ENCODE results near the gene RNPS1. TPM values are rescaled to one million over a fixed set of nuclear protein-coding genes. Genes with fewer than 3 reads are reported as not detected.

RNPS1 gene
- total and polyA plus RNA-seq, 12 donors = 83.5 to 176 (median 110) TPM

GRCh38 chr16:2297506-2297860 is 29.6 kb upstream of the RNPS1 start:
- peak overlapping the region in 1 of 5 donors; percentile 91 for H3K27ac ChIP-seq
- H3K4me3 ChIP-seq = no peak overlapping the region
- no peaks in the 10 kb centered on the region for H3K9me3 ChIP-seq (replicated peaks in 1 of 3)
- H3K36me3 ChIP-seq (replicated peaks in 1 of 2) = no peaks in the 10 kb centered on the region
- H3K4me1 ChIP-seq (replicated peaks in 1 of 2) = peaks cover 0 to 5% of the 10 kb centered on the region in 2 donors
- DNase-seq = no peak
- intact Hi-C loops (cut with DNase I) = loop anchor here in 1 of 2 donors (10.0 kb wide), 1 partner anchor 197 kb away; no protein-coding TSS in a partner anchor
- no peaks in the 10 kb centered on the region for H3K27me3 ChIP-seq
- 92 to 99% (median 96%) methylated on average over 12 to 22 of the region's 22 CpGs for WGBS, 4 donors
- TF ChIP-seq CTCF (IDR thresholded peaks at IDR 0.05) = no peak
- TF ChIP-seq POLR2A (IDR thresholded peaks at IDR 0.05) = no peak

- Histone ChIP-seq H3K4me3 (no peak overlapping the region), H3K9me3 (replicated peaks in 1 of 3) (no peaks in the 10 kb centered on the region), H3K27ac (peak overlapping the region in 4 of 5 donors; percentile 57 to 91 (median 66)), H3K4me1 (replicated peaks in 1 of 2) (peaks cover 0 to 5% of the 10 kb centered on the region in 2 donors), H3K36me3 (replicated peaks in 1 of 2) (no peaks in the 10 kb centered on the region), H3K27me3 (no peaks in the 10 kb centered on the region)
- TF ChIP-seq POLR2A (IDR thresholded peaks at IDR 0.05) (no peak), CTCF (IDR thresholded peaks at IDR 0.05) (peak; percentile 49 to 81 (median 72))
- intact Hi-C loops (cut with DNase I) = loop anchor here in 1 of 2 donors (10.0 kb wide), 1 partner anchor 198 kb away; no protein-coding TSS in a partner anchor
- 73 to 100% (median 74%) methylated on average over 1 to 23 of the region's 23 CpGs for WGBS, 4 donors
- peak; percentile 76 to 96 (median 92) for DNase-seq
Measured at GRCh38 chr16:2296661-2297505, 29.0 kb upstream of the RNPS1 start.

GRCh38 chr16:2295056-2295798 is 27.3 kb upstream of the RNPS1 start:
- Histone ChIP-seq H3K4me1 (replicated peaks in 1 of 2) (peaks cover 0 to 5% of the 10 kb centered on the region in 2 donors), H3K4me3 (no peak overlapping the region), H3K27ac (no peak overlapping the region), H3K27me3 (no peaks in the 10 kb centered on the region), H3K36me3 (replicated peaks in 1 of 2) (no peaks in the 10 kb centered on the region), H3K9me3 (replicated peaks in 1 of 3) (no peaks in the 10 kb centered on the region)
- no peak for TF ChIP-seq POLR2A (IDR thresholded peaks at IDR 0.05)
- TF ChIP-seq CTCF (IDR thresholded peaks at IDR 0.05) = no peak
- WGBS, 4 donors = 85 to 96% (median 91%) methylated on average over 12 to 21 of the region's 21 CpGs
- intact Hi-C loops (cut with DNase I) = loop anchor here in 1 of 2 donors (10.0 kb wide), 1 partner anchor 200 kb away; no protein-coding TSS in a partner anchor
- DNase-seq = peak in 1 of 7 donors; percentile 42

- no peak overlapping the region for H3K27ac ChIP-seq
- peaks cover 0 to 5% of the 10 kb centered on the region in 2 donors for H3K4me1 ChIP-seq (replicated peaks in 1 of 2)
- intact Hi-C loops (cut with DNase I) = loop anchor here in 1 of 2 donors (10.0 kb wide), 1 partner anchor 203 kb away; no protein-coding TSS in a partner anchor
- TF ChIP-seq POLR2A (IDR thresholded peaks at IDR 0.05) (no peak), CTCF (IDR thresholded peaks at IDR 0.05) (no peak)
- 89 to 94% (median 91%) methylated on average over 9 of the region's 9 CpGs for WGBS, 4 donors
- H3K36me3 ChIP-seq (replicated peaks in 1 of 2) = no peaks in the 10 kb centered on the region
- no peaks in the 10 kb centered on the region for H3K27me3 ChIP-seq
- H3K9me3 ChIP-seq (replicated peaks in 1 of 3) = no peaks in the 10 kb centered on the region
- DNase-seq = no peak
- no peak overlapping the region for H3K4me3 ChIP-seq
Measured at GRCh38 chr16:2292221-2292620, 24.3 kb upstream of the RNPS1 start.

Data from adrenal gland (tissue), 12 donors.